ENCODE data around the gene EFNA1.

DNA sequence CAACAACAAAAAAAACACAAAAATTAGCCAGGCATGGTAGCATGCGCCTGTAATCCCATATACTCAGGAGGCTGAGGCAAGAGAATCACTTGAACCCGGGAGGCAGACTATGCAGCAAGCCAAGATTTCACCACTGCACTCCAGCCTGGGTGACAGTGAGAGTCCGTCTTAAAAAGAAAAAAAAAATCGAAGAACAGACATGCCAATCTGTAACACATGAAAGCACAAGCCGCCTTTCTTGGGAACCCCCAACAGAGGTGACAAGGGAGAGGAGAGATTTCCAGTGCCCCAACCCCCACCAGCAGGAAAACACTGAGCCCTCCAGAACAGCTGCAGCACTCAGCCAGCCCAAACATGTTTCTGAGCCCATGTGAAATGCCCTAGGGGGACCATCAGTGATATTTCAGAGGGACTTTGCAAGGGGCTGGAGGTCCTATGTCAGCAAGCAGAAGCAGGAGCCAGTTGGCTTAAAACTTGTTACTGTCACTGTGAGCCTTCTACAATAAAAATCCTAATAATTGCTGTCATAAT is 14.2 kb upstream of the EFNA1 start:
- TF ChIP-seq, protein P1, sequence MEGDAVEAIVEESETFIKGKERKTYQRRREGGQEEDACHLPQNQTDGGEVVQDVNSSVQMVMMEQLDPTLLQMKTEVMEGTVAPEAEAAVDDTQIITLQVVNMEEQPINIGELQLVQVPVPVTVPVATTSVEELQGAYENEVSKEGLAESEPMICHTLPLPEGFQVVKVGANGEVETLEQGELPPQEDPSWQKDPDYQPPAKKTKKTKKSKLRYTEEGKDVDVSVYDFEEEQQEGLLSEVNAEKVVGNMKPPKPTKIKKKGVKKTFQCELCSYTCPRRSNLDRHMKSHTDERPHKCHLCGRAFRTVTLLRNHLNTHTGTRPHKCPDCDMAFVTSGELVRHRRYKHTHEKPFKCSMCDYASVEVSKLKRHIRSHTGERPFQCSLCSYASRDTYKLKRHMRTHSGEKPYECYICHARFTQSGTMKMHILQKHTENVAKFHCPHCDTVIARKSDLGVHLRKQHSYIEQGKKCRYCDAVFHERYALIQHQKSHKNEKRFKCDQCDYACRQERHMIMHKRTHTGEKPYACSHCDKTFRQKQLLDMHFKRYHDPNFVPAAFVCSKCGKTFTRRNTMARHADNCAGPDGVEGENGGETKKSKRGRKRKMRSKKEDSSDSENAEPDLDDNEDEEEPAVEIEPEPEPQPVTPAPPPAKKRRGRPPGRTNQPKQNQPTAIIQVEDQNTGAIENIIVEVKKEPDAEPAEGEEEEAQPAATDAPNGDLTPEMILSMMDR (IDR thresholded peaks at IDR 0.05) = no peak
- no peak for TF ChIP-seq POLR2A (IDR thresholded peaks at IDR 0.05)
- TF ChIP-seq EP300 (IDR thresholded peaks at IDR 0.05) = no peak
